RWPE2 (cell line): ENCODE data around the gene CCDC92B.
"Not testable (repeated sequence)": the region's sequence is repeated elsewhere in the genome, so short reads cannot be mapped to it uniquely, and the experiment has no call there.

Source experiments
- ATAC-seq: fragments of 200-7000 bp; cut with Tn5 transposase; 3 replicates; pipeline ENCODE4 v1.9.1; 2021; ENCODE audit warnings: low read depth
- DNase-seq: peaks from one replicate; pipeline ENCODE4 v3.0.0-alpha.2; 2020; ENCODE audit warnings: low spot score
- H3K27ac ChIP-seq: fragments of 450-650 bp; 2 replicates; pipeline ENCODE4 v1.5.1; 2017; ENCODE audit warnings: mild to moderate bottlenecking; ENCODE audit not compliant: poor library complexity, severe bottlenecking
- H3K27me3 ChIP-seq: fragments of 250-450 bp; sonication (Bioruptor Pico); 2 replicates; pipeline ENCODE4 v1.5.1; 2021; ENCODE audit warnings: mild to moderate bottlenecking, moderate library complexity; ENCODE audit not compliant: insufficient read depth, poor library complexity, severe bottlenecking
- H3K36me3 ChIP-seq: fragments of 250-450 bp; sonication (Bioruptor Pico); 2 replicates; pipeline ENCODE4 v1.5.1; 2020; ENCODE audit warnings: low read depth, mild to moderate bottlenecking, moderate library complexity
- H3K4me1 ChIP-seq: fragments of 250-450 bp; sonication (Bioruptor Pico); 2 replicates; pipeline ENCODE4 v1.5.1; 2021; ENCODE audit warnings: mild to moderate bottlenecking, moderate library complexity; ENCODE audit not compliant: insufficient read depth, poor library complexity, severe bottlenecking
- H3K4me3 ChIP-seq: fragments of 250-450 bp; sonication (Bioruptor Pico); 2 replicates; pipeline ENCODE4 v1.5.1; 2021; ENCODE audit warnings: mild to moderate bottlenecking, moderate library complexity; ENCODE audit not compliant: severe bottlenecking
- H3K9me3 ChIP-seq: fragments of 250-450 bp; sonication (Bioruptor Pico); 2 replicates; pipeline ENCODE4 v1.5.1; 2021; ENCODE audit warnings: mild to moderate bottlenecking, moderate library complexity; ENCODE audit not compliant: severe bottlenecking
- TF ChIP-seq, protein P1 (sequence below): fragments of 450-650 bp; IDR thresholded peaks from one replicate; pipeline ENCODE4 v1.5.1; 2017; ENCODE audit warnings: mild to moderate bottlenecking, moderate library complexity; ENCODE audit not compliant: poor library complexity, severe bottlenecking

Gene CCDC92B

DNA sequence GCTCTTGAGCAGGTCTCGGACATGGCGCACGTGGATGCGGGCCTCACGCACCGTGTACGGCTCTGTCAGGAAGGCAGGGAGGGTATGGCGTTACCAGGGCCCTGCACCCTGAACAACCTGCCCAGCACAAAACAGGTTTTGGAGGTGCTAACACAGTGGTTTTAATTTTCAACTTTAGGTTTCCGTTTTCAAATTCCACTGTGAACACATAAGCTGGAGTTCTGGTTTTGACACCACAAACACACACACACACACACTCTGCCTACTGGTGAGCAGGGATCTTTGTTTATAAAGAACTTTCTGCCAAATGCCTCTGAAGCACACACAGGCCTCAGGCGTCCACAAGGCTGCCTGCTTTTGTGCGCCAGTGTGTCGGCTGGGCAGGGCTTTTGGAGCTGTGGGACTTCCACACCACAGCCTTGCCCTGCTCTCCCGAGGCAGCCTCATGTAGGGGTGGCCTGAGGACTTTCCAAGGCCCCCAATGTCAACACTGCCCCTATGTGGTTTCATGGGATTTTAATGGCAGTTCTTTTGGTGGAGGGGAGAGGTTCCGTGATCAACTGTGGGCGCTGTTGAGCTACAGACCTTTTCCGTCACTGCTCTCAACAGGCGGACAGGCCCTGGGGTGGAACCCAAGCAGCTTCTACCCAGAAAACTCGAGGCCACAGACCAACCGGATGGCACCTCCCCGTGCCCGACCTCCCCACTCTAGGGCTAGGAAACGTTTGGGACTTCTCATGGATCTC is 47.3 kb downstream of the CCDC92B start:
- Histone ChIP-seq H3K27me3 (no peaks in the 10 kb centered on the region), H3K4me1 (no peaks in the 10 kb centered on the region), H3K27ac (no peak overlapping the region), H3K36me3 (peaks cover 63% of the 10 kb centered on the region), H3K9me3 (no peaks in the 10 kb centered on the region), H3K4me3 (no peak overlapping the region)
- DNase-seq: no peak
- TF ChIP-seq, protein P1, sequence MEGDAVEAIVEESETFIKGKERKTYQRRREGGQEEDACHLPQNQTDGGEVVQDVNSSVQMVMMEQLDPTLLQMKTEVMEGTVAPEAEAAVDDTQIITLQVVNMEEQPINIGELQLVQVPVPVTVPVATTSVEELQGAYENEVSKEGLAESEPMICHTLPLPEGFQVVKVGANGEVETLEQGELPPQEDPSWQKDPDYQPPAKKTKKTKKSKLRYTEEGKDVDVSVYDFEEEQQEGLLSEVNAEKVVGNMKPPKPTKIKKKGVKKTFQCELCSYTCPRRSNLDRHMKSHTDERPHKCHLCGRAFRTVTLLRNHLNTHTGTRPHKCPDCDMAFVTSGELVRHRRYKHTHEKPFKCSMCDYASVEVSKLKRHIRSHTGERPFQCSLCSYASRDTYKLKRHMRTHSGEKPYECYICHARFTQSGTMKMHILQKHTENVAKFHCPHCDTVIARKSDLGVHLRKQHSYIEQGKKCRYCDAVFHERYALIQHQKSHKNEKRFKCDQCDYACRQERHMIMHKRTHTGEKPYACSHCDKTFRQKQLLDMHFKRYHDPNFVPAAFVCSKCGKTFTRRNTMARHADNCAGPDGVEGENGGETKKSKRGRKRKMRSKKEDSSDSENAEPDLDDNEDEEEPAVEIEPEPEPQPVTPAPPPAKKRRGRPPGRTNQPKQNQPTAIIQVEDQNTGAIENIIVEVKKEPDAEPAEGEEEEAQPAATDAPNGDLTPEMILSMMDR: no peak
- no peak for ATAC-seq

DNA sequence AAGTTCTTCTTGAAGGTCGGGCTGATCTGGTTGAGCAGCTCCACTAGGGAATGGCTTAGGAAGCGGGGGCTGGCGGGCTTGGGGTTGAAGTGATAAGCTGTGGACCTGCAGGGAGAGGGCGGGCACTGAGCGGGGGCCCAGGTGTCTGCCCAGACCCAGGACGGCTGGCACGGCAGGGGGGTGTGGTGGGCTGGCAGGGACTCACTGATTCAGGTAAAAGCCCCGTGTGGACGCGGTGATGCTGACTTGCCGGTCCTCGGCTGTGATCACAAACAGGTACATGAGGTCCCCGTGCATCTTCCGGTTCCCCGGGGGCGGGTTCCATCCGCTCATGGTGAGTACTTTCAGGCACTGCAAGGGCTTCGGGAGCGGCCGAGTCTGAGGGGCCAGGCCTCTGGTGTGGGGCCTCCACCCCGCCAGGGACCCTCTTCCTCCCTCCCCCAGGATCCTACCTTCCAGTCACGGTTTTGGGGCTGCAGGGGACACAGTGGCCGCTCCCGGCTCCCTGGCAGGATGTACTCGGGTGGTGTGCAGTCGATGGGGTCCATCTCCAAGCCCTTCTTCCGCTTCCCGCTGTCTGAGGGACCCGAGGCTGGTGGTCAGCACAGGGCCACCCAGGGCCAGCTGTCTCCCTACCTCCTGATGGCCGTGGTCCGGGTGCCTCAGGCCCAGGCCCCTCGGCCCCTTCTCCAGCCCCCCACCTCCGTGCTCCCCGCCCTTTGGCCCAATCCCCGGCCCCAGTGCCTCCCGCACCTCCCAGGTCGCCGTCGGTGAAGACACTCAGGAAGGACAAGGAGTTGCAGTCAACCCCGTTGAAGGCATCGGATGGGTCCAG is 48.1 kb downstream of the CCDC92B start:
- Histone ChIP-seq H3K27me3 (no peaks in the 10 kb centered on the region), H3K36me3 (peaks cover 70% of the 10 kb centered on the region)

DNA sequence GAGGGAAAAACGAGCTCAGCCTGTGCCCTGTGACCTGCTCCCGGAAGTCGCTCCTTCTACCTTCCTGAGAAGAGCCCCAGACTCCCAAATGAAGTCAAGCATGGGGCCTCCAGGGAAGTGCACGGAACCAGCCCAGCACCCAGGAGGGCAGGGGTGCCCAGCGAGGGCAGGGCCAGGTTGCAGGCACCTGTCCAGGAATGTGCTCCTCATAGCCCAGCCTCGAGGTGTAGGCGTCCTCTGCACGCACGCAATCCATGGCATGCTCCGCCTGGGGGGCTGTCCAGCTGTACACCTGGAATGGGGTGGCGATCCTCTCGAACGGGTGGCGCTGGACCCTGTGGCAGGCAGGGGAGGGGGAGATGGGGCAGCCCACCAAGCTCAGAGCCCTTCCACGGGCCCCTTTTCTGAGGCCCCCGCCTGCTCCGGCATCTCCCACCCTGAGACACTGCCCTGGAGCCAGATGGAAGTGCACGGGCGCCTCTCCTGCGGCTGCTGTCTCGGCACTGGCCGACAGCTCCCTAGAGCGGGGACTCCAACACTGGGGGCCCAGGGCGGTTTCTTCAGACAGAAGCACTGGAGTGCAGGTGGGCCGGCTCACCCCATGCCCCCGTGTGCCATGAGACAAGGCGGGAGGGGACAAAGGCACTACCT is 48.8 kb downstream of the CCDC92B start:
- Histone ChIP-seq H3K27me3 (no peaks in the 10 kb centered on the region), H3K4me3 (no peak overlapping the region), H3K9me3 (no peaks in the 10 kb centered on the region), H3K36me3 (peaks cover 74% of the 10 kb centered on the region), H3K4me1 (no peaks in the 10 kb centered on the region), H3K27ac (no peak overlapping the region)
- peak; percentile 57 for DNase-seq
- TF ChIP-seq, protein P1: no peak
- ATAC-seq: no peak

More for the DNA sequence above, 48.1 kb downstream of the CCDC92B start:
- no peak overlapping the region for H3K27ac ChIP-seq
- no peaks in the 10 kb centered on the region for H3K4me1 ChIP-seq
- H3K4me3 ChIP-seq: no peak overlapping the region
- DNase-seq: peak; percentile 64
- no peak for ATAC-seq
- TF ChIP-seq, protein P1: no peak
- H3K9me3 ChIP-seq: no peaks in the 10 kb centered on the region

DNA sequence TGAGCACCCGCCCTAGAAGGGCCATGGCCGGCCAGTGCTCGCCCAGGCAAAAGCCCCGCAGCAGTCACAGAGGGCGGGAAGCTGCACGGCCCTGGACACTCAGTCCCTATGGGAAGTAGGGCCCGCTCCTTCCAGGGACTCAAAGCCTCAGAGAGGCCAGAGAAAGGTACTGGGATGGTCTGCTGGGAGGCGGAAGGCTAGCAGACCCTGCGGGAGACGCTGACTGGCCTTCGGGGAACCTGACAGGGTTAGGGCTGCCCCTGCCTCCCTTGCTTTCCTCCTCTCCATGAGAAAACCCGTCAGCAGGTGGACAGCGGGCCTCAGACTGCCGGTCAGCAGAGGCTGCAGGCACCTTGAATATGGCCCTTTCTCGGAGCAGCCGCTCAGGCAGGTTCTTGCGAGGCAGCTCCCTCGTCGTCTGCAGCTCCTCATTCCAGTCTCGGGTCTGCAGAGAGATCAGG is 49.4 kb downstream of the CCDC92B start:
- Histone ChIP-seq H3K27ac (no peak overlapping the region), H3K4me3 (no peak overlapping the region), H3K4me1 (no peaks in the 10 kb centered on the region), H3K36me3 (peaks cover 79% of the 10 kb centered on the region), H3K9me3 (no peaks in the 10 kb centered on the region), H3K27me3 (no peaks in the 10 kb centered on the region)
- DNase-seq (peak; percentile 53), ATAC-seq (no peak)
- TF ChIP-seq, protein P1: no peak

DNA sequence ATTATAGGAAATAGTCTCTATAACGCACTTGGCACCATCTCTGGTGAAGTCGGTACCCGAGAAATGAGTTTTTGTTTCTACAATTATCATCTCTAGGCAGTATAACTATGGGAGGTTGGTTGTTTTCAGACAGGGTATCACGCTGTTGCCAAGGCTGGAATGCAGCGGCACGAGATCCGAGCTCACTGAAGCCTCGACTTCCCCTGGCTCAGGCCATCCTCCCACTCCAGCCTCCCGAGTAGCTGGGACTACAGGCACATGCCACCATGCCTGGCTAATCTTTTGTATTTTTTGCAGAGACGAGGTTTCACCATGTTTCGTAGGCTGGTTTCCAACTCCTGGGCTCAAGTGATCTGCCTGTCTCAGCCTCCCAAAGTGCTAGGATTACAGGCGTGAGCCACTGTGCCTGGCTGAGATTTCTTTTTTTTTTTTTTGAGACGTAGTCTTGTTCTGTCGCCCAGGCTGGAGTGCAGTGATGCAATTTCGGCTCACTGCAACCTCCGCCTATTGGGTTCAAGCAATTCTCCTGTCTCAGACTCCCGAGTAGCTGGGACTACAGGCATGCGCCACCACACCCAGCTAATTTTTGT is 50.1 kb downstream of the CCDC92B start:
- not testable (repeated sequence) for H3K9me3 ChIP-seq, H3K4me3 ChIP-seq, H3K27ac ChIP-seq, H3K27me3 ChIP-seq, ATAC-seq, H3K4me1 ChIP-seq
- H3K36me3 ChIP-seq: peaks cover 83% of the 10 kb centered on the region
- peak; percentile 34 for DNase-seq
